Activated naive CD4-positive, alpha-beta T cell treated with anti-CD3 and anti-CD28 coated beads, Interleukin-2, amount 10 ng/mL, durations not matched to agents 7 days and 5 days (primary cell): ENCODE measurements around the gene FJX1.
"Not testable (repeated sequence)": the region's sequence is repeated elsewhere in the genome, so short reads cannot be mapped to it uniquely, and the experiment has no call there.

ENCODE experiments used
- CTCF ChIA-PET: fragments of 350-600 bp; sonication (Branson Sonifier 250); formaldehyde crosslinking; loops from one replicate; lab custom pipeline; 2021; ENCODE audit warnings: antibody characterized with exemption; lab: Charles Lee
- DNase-seq: peaks from one replicate; pipeline ENCODE4 v3.0.0-alpha.2; 2020
- H3K27ac Mint-ChIP-seq: one replicate; pipeline ENCODE4 v1.8.0; 2021; ENCODE audit warnings: mild to moderate bottlenecking, moderate library complexity, mixed read lengths
- H3K27me3 Mint-ChIP-seq: one replicate; pipeline ENCODE4 v1.8.0; 2021; ENCODE audit warnings: mild to moderate bottlenecking, mixed read lengths
- H3K36me3 Mint-ChIP-seq: one replicate; pipeline ENCODE4 v1.8.0; 2021; ENCODE audit warnings: mixed read lengths
- H3K4me1 Mint-ChIP-seq: one replicate; pipeline ENCODE4 v1.8.0; 2021; ENCODE audit warnings: mixed read lengths
- H3K4me3 Mint-ChIP-seq: one replicate; pipeline ENCODE4 v1.8.0; 2021; ENCODE audit warnings: mild to moderate bottlenecking, moderate library complexity, mixed read lengths
- H3K9me3 Mint-ChIP-seq: one replicate; pipeline ENCODE4 v1.8.0; 2021; ENCODE audit warnings: mixed read lengths

FJX1 gene

DNA sequence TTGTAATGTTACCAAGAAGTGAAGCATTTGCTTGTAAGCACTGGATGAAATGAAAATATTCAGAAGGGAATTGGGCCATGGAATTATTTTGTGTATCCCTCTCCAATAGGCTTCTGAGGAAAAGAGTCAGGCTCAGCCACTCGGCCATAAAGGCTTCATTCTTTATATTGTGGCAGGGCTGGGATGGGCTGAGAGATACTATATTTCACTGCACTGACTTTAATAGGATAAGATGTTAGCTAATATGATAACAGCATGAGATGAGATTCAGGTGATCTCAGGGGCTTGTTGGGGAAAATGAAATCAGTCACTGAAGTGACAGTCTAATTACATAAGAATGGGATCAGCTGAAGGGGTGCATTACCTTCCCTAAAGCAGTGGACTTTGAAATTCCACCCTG lies 37.0 kb downstream of the FJX1 start:
- Mint-ChIP-seq H3K4me1 (no peaks in the 10 kb centered on the region), H3K9me3 (no peaks in the 10 kb centered on the region), H3K27me3 (peaks cover 23% of the 10 kb centered on the region), H3K27ac (no peak overlapping the region), H3K36me3 (no peaks in the 10 kb centered on the region), H3K4me3 (no peak overlapping the region)
- CTCF ChIA-PET, result no interaction called here
- DNase-seq, result no peak

DNA sequence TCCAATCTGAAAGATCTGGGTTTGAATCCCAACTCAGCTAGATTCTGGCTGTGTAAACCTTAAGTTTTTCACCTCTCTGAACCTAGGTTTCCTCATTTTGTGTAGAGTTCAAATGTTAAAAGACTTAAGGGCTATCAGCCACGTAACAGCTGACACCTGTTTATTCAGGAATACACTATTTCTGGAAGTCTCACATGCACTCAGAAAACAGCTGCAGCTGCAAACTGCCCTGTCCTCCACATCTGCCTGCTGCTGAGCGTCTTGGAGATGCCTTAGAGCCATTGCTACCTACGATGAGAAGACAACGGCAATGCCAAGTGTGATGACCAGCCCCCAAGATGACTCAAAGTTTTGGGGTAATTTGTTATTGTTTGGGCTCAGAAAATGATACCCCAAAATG lies 37.6 kb downstream of the FJX1 start:
- peaks cover 23% of the 10 kb centered on the region for H3K27me3 Mint-ChIP-seq

DNA sequence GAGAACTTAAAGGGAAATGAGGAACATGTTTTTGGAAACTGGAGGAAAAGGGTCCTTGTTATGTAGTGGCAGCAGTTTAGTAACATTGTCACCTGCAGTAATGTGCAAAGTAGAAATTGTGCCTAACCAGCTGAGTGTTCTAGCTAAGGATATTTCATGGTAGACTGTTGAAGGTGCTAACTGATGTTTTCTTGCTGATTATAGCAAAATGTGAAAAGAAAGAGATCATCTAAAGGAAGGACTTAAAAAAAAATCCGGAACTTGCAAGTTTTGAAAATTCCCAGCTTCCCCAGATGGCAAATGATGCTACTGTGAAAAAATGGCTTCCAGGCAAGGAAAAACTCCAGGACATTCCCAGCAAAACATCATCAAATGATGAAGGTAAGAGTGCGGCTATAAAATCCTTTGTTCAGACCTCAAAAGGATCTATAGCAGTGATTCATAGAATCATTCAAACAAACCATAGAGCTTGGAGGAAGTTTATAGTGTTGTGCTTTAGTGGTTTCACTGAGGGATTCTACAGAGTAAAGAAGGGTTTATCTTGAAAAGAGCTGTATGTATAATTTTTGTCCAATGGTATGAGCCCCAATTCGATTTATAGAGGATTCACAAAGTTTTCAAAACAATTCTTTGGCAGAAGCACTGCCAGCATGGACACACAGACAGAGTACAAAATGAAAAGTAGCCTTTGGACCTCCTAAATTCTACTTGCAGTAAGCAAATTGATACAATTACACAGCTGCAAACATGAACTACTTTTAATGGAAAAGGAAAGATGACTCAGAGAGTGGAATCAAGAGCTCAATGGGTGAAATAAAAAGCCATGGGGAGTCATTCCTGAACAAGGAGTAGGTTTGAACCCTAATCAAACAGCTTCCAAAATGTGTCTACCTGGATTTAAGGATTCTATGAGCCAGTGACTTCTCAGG lies 40.0 kb downstream of the FJX1 start:
- Mint-ChIP-seq H3K4me3 (no peak overlapping the region), H3K36me3 (peaks cover 8% of the 10 kb centered on the region), H3K27ac (no peak overlapping the region), H3K4me1 (peaks cover 20% of the 10 kb centered on the region), H3K9me3 (peaks cover 3% of the 10 kb centered on the region), H3K27me3 (peaks cover 30% of the 10 kb centered on the region)
- CTCF ChIA-PET, result interaction anchor here (1.0 kb wide), 1 partner anchor 164 kb away, joined by 3 read pairs; no protein-coding TSS in a partner anchor
- no peak for DNase-seq

More for the DNA sequence above, 37.6 kb downstream of the FJX1 start:
- no peak for DNase-seq
- Mint-ChIP-seq H3K4me3 (no peak overlapping the region), H3K36me3 (no peaks in the 10 kb centered on the region), H3K4me1 (no peaks in the 10 kb centered on the region), H3K9me3 (no peaks in the 10 kb centered on the region), H3K27ac (no peak overlapping the region)
- CTCF ChIA-PET, result no interaction called here

GRCh38 chr11:35661534-35661933 lies 43.3 kb downstream of the FJX1 start:
- Mint-ChIP-seq H3K4me3 (peak overlapping the region; percentile 89), H3K36me3 (peaks cover 33% of the 10 kb centered on the region), H3K4me1 (peaks cover 47% of the 10 kb centered on the region), H3K27me3 (peaks cover 24% of the 10 kb centered on the region), H3K9me3 (peaks cover 27% of the 10 kb centered on the region), H3K27ac (peak overlapping the region; percentile 95)
- no peak for DNase-seq
- CTCF ChIA-PET, result interaction anchor here (0.9 kb wide), 1 partner anchor 14 kb away, joined by 3 read pairs; no protein-coding TSS in a partner anchor

DNA sequence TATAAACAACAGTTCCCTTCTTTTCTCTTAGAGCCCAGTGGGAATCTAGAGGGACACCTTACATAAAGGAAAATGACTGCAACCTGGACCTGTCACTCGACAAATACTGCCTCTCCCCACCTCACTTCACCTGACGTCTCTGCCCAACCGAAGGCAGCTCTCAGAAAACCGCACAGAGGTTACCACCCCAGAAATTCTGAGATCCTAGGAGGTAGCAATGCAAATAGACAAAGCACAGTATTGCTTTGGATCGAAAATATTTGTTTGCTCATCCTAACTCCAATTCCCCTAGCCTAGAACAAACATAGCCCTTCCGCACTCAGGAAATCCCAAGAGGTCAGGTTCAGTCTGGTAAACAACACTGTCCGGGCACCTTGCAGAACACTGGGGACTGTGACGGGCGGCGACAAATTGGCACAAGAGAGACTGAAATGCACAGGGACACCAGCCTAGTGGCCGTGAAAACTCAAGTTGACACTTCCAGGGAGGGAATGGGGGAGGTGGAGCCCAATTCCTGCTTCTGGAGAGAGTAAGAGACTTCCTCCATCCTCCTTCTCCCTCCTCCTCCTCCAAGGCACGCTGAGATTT lies 43.9 kb downstream of the FJX1 start:
- DNase-seq, result peak; percentile 40
- peak overlapping the region; percentile 95 for H3K27ac Mint-ChIP-seq
- peaks cover 47% of the 10 kb centered on the region for H3K4me1 Mint-ChIP-seq
- H3K36me3 Mint-ChIP-seq, result peaks cover 36% of the 10 kb centered on the region
- H3K4me3 Mint-ChIP-seq, result peak overlapping the region; percentile 89
- H3K27me3 Mint-ChIP-seq, result peaks cover 23% of the 10 kb centered on the region
- H3K9me3 Mint-ChIP-seq, result peaks cover 29% of the 10 kb centered on the region
- CTCF ChIA-PET, result interaction anchor here (0.9 kb wide), 1 partner anchor 14 kb away, joined by 3 read pairs; no protein-coding TSS in a partner anchor

DNA sequence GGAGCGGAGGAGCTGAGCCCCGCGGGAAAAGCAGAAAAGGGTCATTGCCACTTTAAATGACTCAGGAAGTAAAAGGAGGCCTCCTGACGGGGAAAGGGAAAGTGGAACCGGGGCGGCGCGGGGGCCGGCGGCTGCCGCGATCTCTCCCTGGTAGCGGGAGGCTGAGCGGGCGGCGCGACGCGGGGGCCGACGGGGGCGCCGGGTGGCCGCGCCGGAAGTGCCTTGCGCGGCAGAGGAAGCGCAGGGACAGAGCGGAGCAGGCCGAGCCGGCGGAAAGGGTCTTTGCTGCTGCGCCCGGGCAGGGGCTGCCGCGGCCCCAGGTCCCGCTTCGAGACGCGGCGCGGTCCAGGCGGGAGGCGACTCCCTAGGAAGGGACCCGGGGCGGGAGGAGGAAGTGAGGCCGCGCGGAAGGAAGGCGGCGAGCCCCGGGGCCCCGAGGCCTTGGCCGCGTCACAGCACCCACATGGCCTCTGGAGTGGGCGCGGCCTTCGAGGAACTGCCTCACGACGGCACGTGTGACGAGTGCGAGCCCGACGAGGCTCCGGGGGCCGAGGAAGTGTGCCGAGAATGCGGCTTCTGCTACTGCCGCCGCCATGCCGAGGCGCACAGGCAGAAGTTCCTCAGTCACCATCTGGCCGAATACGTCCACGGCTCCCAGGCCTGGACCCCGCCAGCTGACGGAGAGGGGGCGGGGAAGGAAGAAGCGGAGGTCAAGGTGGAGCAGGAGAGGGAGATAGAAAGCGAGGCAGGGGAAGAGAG lies 44.6 kb downstream of the FJX1 start, which contains the start of gene TRIM44:
Gene TRIM44, plus strand, starts transcription at position 127 of the 759 bp plus-strand sequence. Its CDS starts 337 bp downstream, at position 464.
- H3K9me3 Mint-ChIP-seq, result peaks cover 31% of the 10 kb centered on the region
- CTCF ChIA-PET, result no interaction called here

DNA sequence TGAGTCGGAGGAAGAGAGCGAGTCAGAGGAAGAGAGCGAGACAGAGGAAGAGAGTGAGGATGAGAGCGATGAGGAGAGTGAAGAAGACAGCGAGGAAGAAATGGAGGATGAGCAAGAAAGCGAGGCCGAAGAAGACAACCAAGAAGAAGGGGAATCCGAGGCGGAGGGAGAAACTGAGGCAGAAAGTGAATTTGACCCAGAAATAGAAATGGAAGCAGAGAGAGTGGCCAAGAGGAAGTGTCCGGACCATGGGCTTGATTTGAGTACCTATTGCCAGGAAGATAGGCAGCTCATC lies 45.1 kb downstream of the FJX1 start:
- no peak for DNase-seq
- H3K4me3 Mint-ChIP-seq, result peak overlapping the region; percentile 89
- peak overlapping the region; percentile 95 for H3K27ac Mint-ChIP-seq
- H3K9me3 Mint-ChIP-seq, result peaks cover 34% of the 10 kb centered on the region
- CTCF ChIA-PET, result no interaction called here
- peaks cover 39% of the 10 kb centered on the region for H3K36me3 Mint-ChIP-seq
- H3K27me3 Mint-ChIP-seq, result peaks cover 14% of the 10 kb centered on the region
- H3K4me1 Mint-ChIP-seq, result peaks cover 47% of the 10 kb centered on the region

More for the DNA sequence above, 44.6 kb downstream of the FJX1 start, which contains the start of gene TRIM44:
- H3K27ac Mint-ChIP-seq, result peak within 1 kb of the TSS; percentile 95
- peak; percentile 90 for DNase-seq
- H3K4me3 Mint-ChIP-seq, result peak within 1 kb of the TSS; percentile 89
- H3K4me1 Mint-ChIP-seq, result peaks cover 47% of the 10 kb centered on the region
- peaks cover 19% of the 10 kb centered on the region for H3K27me3 Mint-ChIP-seq
- peaks cover 36% of the 10 kb centered on the region for H3K36me3 Mint-ChIP-seq

DNA sequence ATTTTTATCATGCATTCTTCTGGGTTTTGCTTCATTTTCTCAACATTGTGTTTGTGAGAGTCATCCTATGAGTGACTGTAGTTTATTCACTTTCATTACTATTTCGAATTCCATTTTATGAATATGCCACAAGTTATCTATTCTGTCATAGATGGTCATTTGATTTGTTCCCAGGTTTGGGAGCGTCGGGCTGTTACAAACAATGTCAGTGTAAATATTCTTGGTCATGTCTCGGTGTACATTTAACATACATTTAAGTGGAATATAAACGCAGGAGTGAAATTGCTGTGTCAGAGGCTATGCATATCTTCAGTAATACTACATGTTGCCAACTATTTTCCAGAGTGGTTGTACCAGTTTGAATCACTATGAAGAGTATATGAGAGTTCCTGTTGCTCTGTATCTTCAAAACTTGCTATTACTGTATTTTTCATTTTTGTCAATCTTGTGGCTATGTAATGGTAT lies 46.7 kb downstream of the FJX1 start:
- H3K4me3 Mint-ChIP-seq, result no peak overlapping the region
- DNase-seq, result no peak
- H3K9me3 Mint-ChIP-seq, result peaks cover 39% of the 10 kb centered on the region
- H3K27ac Mint-ChIP-seq, result no peak overlapping the region
- peaks cover 14% of the 10 kb centered on the region for H3K27me3 Mint-ChIP-seq
- CTCF ChIA-PET, result no interaction called here
- peaks cover 46% of the 10 kb centered on the region for H3K36me3 Mint-ChIP-seq
- peaks cover 49% of the 10 kb centered on the region for H3K4me1 Mint-ChIP-seq

- CTCF ChIA-PET, result no interaction called here
- H3K36me3 Mint-ChIP-seq, result peaks cover 53% of the 10 kb centered on the region
- peaks cover 39% of the 10 kb centered on the region for H3K9me3 Mint-ChIP-seq
- no peak for DNase-seq
- peaks cover 10% of the 10 kb centered on the region for H3K27me3 Mint-ChIP-seq
- no peak overlapping the region for H3K4me3 Mint-ChIP-seq
- peaks cover 50% of the 10 kb centered on the region for H3K4me1 Mint-ChIP-seq
- no peak overlapping the region for H3K27ac Mint-ChIP-seq
These were observed 49.0 kb downstream of the FJX1 start for GRCh38 chr11:35667257-35667656.

- H3K4me1 Mint-ChIP-seq, result peaks cover 39% of the 10 kb centered on the region
- peaks cover 47% of the 10 kb centered on the region for H3K36me3 Mint-ChIP-seq
These were observed 50.1 kb downstream of the FJX1 start for GRCh38 chr11:35668350-35668749.

More at GRCh38 chr11:35668350-35668749, 50.1 kb downstream of the FJX1 start:
- H3K27me3 Mint-ChIP-seq, CTCF ChIA-PET, H3K4me3 Mint-ChIP-seq, DNase-seq, H3K27ac Mint-ChIP-seq: not testable (repeated sequence)
- peaks cover 35% of the 10 kb centered on the region for H3K9me3 Mint-ChIP-seq
